DMS79 (cell line): ENCODE data around the gene PPP1R3C.

Experiments
- DNase-seq: peaks from one replicate; lab custom pipeline; 2025; lab: John Stamatoyannopoulos, UW

Gene PPP1R3C

DNA sequence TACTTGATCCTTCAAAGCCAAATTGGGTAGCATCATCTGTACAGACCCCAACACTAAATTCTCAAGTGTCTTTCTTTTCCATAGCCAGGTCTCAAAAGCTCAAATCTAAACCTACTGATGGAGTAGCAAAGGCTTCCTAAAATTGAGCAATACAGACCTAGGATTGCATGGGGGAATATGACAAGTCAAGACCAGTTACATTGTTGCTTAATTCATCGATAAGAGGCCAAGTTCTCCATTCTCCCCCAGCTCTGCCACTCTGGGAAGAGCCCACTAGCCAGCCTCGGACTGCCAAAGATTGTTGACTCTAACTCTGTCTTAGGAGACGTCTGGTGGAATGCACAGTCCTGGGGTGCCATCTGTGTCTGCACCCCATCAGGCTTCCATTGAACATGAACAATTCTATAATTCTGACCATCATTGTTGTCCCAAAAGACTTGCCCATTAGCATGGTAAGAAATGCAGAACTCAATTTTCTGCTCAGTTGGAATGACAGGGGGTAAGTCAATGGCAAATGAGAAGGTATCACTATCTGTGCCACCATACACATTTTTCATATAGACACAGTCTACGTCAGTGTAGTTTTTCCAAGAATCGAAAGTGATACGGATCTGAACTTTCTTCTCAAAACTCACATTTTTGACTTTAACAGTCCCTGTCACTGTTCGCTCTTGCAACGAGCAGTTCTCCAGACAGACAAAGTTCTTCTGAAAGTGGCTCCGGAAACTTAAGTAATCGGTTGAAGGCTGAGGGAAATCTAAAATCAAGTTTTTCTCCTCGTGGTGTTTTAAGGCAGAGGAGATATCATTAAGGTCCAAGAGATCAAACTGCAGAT is 2.9 kb downstream of the PPP1R3C start:
- no peak for DNase-seq

DNA sequence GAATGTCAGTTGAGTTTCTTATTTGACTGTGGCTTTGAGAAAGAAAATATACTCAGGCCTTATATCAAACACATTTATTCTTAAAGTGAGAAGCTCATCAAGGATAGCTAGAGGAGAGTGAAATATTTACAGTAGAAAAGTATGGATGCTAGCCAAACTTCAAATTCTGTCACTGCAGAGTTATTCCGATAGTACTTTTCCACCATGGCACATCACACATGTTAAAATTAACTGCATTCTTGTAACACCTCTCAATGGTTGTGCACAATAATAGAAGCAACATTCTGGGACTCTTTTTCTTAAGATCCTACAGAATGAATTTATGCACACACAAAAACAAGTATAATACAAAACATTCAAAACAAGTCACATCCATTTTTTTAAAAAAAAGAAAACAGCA is 4.5 kb downstream of the PPP1R3C start:
- no peak for DNase-seq

DNA sequence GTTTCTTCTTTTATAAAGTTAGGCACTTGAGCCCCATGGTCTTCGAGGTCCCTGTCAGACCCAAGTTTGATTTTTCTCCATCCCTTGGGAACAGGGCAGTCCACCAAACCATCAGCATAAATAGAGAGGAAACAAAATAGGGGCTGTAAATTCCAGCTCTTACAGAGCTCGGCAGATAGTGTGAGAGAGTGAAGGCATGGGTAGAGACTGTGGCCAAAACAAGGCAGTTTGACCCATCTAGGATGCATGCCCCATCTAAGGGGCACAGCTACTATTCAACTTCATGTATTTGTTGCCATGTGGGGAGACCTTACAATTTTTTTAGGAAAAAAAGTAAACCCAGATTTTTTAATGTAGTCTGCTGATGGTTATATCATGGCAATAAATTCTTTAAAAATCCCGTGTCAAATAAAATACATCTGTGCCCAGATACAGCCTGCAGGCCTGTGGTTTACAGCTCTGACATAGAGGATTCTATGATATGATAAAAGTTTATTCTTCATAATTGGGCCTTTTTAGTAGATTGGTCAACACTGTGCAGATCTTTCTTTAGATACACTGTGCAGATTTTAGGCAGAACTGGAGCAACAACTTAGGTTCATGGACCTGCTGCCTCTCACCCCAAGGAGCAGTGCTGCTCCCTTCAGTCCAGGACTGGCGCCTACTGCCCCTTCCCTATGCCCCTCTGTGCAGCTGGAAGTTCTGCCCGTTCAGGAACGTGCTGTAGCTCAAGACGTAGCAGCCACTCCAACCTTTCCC is 5.3 kb downstream of the PPP1R3C start:
- no peak for DNase-seq

DNA sequence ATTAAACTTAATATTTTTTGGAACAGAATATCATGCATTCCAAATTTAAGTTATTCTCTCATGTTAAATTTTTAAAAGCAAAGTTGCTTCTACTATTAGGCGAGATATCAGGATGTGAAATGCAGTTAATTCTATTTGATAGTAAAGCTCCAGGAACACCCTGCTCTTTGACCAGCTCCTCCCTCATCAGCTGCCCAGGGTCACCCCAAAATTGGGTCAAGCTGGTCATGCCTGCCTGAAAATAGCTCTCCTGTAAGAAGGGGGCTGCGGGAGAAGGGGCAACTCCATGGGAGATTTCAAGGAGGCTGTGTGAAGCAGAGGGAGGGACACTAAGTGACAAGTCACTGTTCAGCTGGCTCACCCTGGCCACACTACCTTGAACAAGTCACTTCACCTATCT is 5.9 kb downstream of the PPP1R3C start:
- no peak for DNase-seq

DNA sequence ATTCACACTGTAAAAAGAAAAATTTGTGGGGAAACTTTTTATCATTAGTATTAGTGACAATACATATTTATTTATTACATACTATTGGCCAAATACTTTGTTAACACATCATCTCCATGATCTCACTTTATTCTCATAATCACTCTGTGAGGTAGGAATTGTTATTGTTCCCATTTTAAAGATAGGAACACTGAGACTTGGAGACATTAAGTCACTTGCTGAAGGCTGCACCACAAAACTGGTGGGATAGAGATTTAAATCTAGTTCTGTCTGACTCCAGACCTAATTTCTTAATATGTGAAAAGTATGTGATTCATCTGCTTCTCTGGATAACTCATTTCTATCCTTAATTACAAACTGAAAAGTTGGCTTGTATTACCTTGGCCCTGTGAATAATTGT is 8.2 kb downstream of the PPP1R3C start:
- no peak for DNase-seq

DNA sequence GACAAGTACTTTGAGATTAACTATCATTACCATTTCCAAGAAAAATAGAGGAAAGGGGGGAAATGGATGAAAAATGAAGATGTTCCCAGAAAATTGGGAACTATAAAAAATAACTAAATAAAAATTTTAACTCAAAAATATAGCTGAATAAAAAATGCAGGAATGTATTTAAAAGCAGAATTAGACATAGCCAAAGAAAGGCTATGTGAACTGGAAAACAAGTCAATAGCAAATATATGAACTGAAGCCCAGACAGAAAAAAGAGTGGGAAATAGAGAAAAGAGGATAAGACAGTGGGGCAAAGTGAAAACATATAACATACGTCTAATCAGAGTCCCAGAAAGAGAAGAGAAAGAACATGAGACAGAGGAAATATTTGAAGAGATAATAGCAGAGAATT is 10.3 kb downstream of the PPP1R3C start:
- DNase-seq: no peak

DNA sequence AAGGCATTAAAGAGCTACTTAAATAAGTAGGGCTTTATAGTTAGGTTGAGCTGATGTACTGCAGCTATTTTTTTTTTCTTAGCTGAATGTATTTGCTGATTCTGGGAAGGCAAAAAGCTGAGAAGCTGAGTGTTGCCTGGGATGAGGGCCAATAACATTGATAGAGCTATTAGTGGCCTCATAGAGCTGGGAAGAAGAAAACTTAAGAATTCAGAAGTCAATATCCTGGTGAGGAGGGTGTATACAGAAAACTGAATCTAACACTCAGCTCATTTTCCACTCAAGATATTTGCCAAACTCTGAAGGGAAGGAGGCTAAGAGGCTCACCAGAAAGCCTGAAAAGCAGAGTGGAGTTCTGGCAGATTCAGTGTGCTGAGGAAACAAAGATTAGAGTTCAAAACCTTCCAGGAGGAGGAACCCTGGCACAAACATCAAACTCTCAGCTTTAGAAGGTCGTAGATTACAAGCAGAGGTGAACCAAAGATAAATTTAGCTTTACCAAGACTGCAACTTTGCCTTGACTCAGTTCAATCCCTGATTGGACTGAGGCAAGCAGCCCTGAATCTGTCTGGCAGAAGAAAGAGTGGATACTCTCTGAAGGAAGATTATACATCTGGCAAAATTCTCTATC is 11.3 kb downstream of the PPP1R3C start:
- DNase-seq: no peak

DNA sequence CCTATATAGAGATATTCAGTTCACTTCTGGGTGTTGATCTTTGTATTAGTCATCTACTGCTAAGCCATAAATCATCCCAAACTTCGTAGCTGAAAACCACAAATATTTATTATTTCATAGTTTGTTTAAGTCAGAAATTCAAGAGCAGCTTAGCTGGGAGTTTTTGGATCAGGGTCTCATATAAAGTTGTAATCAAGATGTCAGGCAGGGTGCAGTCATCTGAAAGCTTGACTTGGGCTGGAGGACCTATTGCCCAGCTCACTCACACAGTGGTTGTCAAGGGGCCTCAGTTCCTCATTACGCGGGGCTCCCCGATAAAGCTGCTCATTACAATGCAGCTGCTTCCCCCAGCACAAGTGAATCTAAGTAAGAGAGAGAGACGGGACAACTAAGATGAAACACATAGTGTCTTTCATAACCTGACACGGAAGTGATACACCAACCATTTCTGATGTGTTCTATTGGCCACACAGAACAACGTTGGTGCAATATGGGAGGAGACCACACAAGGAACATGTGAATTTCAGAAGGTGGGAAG is 15.7 kb downstream of the PPP1R3C start:
- DNase-seq: no peak

DNA sequence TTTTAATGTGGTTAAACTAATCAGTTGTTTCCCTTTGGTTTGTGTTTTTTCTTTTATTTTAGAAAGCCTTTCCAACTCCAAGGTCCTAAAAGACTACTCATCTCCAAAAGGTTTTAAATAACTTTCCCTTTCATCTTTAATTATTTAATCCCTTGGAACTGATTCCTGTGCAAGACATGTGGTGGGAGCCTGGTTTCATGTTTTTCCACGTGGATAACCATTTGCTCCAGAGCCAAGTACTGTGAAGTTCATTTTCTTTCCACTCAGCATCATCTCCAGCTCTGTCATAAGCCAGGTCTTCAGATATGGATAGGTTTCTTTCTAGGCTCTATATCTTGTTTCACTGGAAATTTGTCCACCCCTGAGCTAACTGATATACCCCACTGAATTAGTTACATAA is 16.7 kb downstream of the PPP1R3C start:
- no peak for DNase-seq

DNA sequence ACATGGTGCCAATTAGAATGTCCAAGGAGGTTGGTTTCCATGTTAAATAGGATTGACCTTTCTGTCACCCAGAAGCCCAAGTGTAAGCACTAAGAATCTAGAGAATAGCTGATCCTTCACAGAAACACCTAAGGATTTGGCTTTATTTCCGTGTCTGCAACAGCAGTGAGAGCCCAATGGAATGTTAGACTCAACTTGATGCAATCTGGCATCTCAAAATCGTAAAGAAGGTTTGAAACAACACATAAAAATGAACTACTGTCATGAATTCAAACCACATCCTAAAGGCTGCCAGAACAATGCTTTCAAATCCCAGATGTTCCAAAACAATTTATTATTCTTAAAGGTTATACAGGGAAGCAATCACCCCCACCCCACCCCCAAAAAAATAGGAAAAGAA is 18.6 kb downstream of the PPP1R3C start:
- no peak for DNase-seq

DNA sequence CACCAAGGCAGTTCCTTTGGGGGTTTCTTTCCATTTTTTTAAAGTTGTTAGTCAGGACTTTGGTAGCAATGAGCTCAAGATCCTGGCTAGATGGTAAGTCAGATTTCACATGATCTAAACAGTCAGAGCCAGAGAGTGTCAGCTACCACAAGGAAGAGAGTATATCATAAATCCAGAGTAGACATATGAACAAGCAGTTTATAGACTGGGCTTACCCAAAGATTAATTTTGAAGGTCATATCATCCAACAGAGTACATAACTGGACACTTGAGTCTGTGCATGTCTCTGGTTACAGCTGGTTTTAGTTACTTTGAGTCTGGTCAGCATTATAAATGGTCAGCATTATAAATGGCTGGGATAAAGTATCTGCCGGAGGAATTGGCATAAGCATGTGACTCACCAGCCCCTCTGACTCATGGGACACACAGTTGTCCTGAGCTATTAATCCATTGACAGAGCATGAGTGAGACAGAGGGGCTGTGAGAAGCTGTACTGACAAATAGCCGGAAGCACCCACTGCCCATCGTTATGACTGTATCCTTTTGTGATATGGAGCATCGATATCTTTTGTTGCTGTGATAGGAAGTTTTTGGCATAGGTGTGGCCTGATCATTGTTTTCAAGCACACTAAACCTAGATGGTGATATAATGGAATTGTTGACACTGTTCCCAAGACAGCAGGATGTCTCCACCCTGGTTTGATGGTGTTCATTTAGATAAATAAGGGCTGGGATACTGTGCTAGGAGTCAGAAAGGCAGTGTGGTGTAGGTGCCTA is 19.3 kb downstream of the PPP1R3C start:
- no peak for DNase-seq

DNA sequence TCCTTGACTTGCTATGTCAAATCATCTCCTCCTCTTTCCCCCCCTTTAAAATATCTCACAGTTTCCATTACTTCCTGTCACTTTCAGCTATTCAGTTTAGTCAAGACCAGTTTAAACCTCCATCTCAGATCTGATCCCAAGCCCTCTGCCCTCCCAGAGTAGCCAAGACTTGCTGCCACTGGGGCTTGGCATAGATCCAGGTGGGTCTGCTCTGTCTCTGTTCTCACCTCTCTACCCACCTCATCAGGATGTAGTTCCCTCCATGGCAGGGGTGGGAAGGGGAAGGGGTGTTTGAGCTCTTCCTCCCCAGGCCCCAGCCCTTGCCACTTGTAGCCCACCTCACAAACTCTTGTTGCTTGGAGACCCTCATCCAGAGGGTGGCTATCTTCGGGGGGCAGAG is 22.0 kb downstream of the PPP1R3C start:
- DNase-seq: no peak

DNA sequence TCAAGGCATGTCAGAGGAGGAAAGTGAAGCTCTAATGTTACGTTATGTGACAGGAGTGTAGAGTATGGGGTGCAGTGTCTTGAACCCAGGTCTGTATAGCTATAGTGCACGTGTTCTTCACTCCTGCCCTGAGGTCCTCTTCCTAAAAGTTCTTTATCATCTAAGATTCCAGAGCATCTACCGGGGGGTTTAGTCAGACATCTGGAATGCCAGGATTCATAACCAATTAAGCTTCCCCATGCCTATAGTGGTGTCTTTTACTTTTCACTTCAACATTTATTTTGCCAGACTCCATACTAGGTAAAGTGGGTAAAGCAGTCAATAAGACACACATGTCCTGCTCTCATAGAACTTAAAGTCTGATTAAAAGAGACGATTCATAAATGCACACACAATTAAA is 22.4 kb downstream of the PPP1R3C start:
- DNase-seq: no peak

DNA sequence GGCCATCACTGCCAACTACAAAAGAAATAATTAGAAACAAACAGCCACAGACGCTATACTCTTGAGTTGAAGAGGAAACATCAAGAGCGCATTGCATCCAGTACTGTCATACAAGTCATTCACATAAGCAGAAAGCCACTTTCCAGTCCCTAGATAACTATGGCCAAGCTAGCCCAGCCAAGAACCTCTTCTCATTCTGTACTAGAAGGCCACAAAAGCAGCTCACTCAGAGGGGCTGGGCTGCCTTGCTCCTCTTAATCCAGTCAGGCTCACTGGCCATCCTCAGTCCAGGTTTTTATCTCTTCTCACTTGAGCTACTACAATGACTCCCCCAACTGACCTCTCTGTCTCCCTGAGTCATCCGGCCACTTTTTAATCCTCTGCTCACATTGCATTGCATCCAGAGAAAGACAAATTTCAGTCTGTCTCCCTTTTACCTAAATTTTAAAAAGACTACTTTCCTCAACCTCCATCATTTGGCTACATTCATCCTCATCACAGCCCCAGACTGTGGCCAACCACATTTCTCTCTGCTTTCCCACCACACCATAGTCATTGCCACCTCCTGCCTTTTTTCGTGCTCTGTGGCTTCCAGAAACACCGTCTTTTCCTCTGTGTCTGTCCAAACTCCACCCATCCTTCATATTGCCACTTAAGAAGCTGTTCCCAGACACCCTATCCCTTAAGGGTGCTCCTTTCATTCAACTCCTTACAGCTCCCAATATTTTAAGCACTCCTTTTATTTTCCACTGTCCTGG is 25.0 kb downstream of the PPP1R3C start:
- DNase-seq: no peak

DNA sequence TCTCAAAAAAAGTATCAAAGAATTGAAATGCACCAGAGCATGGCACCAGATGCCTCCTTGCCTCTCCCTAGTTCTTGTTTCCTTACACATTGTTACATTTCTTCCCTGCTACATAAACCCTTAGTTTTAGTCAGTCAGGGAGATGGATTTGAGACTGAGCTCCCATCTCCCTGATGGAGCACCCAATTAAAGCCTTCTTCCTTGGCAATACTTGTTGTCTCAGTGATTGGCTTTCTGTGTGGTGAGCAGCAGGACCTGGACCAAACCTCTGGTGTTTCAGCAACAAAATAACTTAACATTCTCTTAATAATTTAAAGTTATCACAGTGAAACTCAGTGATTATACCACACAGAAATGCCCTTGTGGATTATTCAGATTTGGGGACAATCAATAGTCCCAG is 26.9 kb downstream of the PPP1R3C start:
- no peak for DNase-seq

DNA sequence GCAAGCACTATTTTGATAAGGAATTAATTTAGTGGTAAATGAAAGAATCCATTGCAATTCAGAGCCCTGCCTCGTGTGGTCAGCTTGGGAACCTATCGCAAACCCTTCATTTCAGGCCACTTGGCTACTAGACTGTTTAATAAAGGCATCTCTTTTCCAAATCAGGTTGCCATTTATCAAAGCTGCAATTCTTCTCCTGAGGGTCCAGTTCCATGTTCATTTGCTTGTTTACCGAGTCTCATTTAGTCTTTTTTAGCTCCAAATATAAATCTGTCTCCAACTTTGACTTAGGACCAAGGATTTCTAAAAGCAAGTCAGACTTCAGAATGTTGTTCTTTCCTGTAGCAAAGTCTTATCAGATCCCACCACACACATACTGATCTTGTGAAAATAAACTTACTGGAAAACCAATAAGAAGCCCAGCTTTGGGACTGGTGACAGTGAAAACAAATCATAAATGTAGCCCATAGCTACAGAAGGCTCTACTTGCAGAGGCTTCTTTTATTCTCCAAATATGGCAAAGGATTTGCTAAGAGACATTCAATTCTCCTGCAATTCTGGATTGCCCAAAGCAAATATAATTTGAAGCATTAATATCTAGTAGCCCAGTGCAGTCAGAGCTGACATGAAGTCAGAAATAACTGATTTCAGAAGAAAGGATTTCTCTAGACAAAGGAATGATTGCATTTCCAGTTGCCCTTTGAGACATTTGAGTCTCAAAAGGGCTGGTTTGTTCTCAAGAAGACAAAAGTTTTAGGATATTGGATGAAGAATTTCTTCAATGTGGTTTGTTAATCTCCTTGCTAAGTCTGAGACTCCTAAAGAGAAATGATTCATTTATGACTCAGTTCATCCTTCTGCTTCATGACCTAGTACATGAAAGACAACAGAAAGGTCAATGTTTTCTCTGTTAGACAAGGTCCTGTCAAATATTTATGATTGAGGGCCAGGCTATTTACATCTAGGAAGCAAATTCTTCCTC is 28.0 kb downstream of the PPP1R3C start:
- no peak for DNase-seq

DNA sequence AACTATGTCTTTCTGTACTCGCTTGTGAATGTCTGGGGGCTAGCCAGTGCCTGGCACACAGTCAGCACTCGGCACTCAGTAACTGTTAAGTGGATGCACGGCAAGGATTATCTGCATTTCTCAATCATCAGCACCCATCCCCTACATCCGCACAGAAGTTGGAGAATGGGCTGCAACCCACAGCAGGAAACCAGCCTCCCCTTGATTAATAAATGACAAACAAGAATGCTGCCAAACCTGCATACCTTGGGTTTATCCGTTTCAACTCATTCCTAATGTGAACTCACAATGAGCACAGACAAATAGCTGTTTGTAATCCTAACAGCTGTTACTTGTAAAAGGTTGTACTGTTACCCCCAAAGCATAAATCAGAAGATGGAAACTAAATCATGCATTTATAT is 28.9 kb downstream of the PPP1R3C start:
- DNase-seq: no peak

DNA sequence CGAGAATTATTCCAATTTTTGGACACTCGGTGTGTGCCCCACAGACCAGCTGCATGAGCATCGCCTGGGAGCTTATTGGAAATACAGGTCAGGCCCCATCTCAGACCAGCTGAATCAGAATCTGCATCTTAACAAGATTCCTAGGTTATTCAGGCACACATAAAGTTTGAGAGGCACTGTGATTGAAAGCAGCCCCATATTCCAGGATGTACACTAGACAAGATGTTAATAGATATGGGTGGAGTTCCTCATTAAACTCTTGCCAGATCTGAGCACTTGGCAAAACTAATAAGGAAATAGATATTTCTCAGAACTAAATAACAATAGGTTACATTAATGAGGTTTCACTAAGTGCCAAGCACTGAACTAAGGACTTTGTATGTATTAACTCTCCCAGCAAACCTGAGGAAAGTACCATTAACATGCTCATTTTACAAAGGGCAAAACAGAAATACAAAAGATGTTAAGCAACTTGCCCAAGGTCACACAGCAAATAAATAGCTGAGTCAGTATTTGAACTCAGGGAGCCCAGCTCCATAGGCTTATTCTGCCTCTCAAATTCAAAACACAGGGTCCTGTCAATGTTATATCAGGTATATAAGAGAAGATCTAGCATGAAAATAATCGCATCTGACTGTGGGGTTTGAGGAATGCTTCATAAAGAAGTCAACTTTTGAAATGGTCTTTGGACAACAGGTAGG is 29.9 kb downstream of the PPP1R3C start:
- DNase-seq: no peak

DNA sequence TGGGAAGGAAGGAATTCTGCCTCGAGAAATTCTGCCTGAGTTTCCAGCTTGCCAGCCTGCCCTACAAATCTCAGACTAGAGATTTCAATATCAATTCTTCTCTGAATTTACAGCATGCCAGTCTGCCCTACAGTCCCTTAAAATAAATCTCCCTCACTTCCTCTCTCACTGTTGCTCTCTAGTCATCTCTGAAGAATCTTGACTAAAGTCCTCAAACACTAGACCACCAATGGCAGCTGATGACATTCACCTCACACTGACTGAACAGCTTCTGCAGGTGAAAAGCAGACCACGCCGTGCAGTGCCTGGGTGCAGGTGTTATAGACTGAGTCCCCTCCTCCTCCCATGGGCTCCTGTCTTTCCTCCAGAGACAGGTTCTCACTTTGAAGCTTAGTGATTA is 30.4 kb downstream of the PPP1R3C start:
- no peak for DNase-seq
